Prostate gland (tissue), 2 donors: ENCODE data around the gene NNAT.
"Not testable (repeated sequence)": the region's sequence is repeated elsewhere in the genome, so short reads cannot be mapped to it uniquely, and the experiment has no call there.

Source experiments
- CTCF ChIP-seq, 4 experiments: fragments of 200-600 bp in 2 of 4; fragments of 450-650 bp in 2 of 4; sonication (generic) in 2 of 4; IDR thresholded peaks; 1 replicate in 3 of 4; 2 replicates in 1 of 4; pipeline ENCODE4 v1.5.1; 2016 to 2019; ENCODE audit warnings: antibody characterized with exemption in 4 of 4, mild to moderate bottlenecking in 2 of 4, moderate library complexity in 2 of 4
- POLR2A ChIP-seq: fragments of 450-650 bp; IDR thresholded peaks from one replicate; pipeline ENCODE4 v1.6.1; 2016; ENCODE audit warnings: antibody characterized with exemption, mild to moderate bottlenecking
- POLR2AphosphoS5 ChIP-seq: sonication (generic); formaldehyde crosslinking; IDR thresholded peaks from one replicate; pipeline ENCODE4 v1.6.1; 2017; ENCODE audit warnings: antibody characterized with exemption

GRCh38 chr20:37472435-37472834, 48.6 kb upstream of the NNAT start:
- TF ChIP-seq CTCF (IDR thresholded peaks at IDR 0.05); POLR2A; POLR2AphosphoS5: not testable (repeated sequence)
